ENCODE measurements around the gene LDLRAP1.

GRCh38 chr1:25500694-25501093 lies 42.7 kb upstream of the LDLRAP1 start:
- TF ChIP-seq CTCF (IDR thresholded peaks at IDR 0.05) (no peak), EZH2 (IDR thresholded peaks at IDR 0.05; ENCODE audit: borderline replicate concordance, insufficient read depth, low read depth, low read length, poor library complexity, severe bottlenecking) (no peak)

All from B cell (primary cell).